WTC11 (cell line): ENCODE data around the gene CCL8.

Experiments used
- CTCF ChIP-seq: fragments of 200-600 bp; IDR thresholded peaks from 2 replicates; pipeline ENCODE4 v1.8.0; 2022; ENCODE audit warnings: antibody characterized with exemption
- NFYB ChIP-seq: sonication (generic); formaldehyde crosslinking; conservative IDR thresholded peaks from 2 replicates; pipeline ENCODE4 v1.8.0; 2022; ENCODE audit warnings: low read depth, missing genetic modification reagents
- USF1 ChIP-seq: sonication (generic); formaldehyde crosslinking; IDR thresholded peaks from 2 replicates; pipeline ENCODE4 v1.8.0; 2022; ENCODE audit warnings: mild to moderate bottlenecking, missing genetic modification reagents

GRCh38 chr17:34313164-34313563 lies 6.1 kb upstream of the CCL8 start:
- TF ChIP-seq USF1 (CRISPR knock-in tag) (no peak), CTCF (no peak), NFYB (CRISPR knock-in tag) (no peak)
